ENCODE measurements around the gene USP22.

Gene USP22

DNA sequence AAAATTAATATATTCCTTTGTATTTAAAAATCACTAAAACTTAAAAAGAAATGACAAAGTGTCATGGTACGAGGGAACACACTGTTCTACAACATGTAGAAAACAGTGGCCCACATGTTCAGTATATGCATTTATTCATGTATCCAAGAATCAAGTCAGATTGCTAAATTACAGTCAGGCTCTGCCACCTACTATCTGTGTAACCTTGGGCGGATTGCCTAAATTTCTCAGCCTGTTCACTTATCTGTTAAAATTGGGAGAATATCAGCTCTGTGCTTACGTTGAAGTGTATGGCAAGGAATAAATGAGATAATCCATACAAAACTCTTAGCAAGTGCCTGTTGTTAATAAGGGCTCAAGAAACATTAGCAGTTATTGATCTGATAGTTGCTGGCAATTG, 3.4 kb upstream of the USP22 start:
- no peak for ATAC-seq

GRCh38 chr17:21044971-21045370, 2.2 kb upstream of the USP22 start:
- no peak for ATAC-seq

DNA sequence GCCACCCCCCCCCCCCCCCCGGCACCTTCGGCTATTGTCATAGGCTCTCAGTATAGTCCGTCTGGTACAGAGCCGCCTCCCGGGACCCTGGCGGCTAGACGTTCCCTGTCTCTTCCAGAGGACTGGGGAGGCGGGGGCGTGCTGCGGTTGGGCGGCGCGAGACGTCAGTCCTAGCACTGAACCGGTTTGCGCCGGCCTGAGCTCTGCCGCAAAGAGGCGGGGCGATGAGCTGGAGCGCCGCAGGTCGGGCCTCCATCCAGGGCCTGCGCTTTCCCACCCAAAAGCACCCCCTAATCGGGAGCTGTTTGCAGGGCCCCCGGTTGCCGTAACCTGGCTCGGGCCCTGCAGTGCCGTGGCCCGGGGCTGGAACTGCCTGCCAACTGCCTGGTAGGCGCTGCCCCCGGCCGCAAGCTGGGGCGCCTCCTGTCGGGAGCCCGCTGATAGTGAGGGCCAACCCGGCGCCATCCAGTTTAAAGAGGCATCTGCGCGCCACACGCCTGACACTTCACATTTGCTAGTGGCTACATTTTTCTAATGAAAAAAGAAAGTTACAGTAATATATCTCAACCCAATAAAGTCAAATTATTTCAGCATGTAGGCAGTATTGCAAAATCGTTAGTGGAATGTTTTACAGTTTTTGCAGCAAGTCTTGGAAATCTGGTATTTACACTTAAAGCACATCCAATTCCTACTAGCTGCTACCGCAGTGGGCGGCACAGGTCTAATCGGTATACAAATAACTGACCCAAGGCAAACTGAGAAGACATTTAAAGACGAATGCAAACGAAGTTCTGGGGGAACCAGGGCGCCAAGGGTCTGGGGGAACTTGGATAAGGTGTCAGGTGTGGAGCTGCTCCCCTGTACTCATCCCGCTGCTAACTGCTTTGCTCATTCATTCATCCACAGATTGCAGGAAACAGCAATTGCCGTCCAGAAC, 753 bp upstream of the USP22 start:
- peak; percentile 91 for ATAC-seq

- ATAC-seq: peak in 1 of 2 donors; percentile 9
Observed at GRCh38 chr17:21041741-21042457, 912 bp downstream of the USP22 start.

GRCh38 chr17:21039839-21040575, 2.8 kb downstream of the USP22 start:
- no peak for ATAC-seq

DNA sequence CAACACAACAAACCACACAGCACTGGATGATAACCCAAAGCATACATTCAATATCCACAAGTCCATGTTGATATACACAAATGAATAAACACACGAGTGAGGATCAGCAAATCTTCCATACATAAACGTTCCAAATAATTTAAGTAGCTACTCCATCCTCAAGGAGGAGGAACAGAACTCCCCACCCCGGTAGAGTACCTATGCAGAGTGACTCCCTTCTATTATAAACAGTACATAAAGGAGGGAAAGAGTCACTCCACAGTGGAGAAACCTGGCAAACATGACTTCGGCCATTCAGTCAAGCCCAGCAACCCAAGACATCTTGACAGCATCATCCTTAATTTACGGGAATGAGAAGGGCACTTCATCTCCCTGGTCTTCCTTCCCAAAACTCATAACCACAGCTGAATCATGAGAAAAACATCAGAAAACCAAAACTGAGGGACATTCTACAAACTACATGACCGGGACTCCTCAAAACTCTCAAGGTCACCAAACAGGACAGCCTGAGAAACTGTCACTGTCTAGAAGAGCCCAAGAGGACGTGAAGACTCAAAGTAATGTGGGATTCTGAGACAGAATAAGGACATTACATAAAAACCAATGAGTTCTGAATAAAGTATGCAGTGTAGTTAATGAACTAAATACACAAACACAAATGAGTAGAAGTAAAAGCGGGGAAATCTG, 5.6 kb downstream of the USP22 start:
- ATAC-seq: no peak

- ATAC-seq: no peak
Observed at GRCh38 chr17:21036361-21036881, 6.4 kb downstream of the USP22 start.

DNA sequence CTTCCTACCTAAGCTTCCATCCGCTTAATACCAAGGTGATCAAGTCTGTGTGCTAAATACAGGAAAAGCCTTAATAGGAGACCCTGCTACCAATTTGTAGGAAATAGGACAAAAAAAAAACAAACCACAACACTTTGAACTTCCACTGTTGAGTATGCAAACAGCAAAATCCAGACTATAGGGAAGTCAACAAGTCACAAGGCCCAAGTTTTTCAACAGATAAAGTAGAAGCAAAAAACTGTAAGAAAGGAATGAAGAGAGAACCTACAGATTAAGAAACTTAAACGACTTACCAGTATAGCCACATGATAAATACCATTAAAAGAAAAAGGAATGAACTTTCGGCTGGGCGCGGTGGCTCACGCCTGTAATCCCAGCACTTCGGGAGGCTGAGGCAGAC, 7.4 kb downstream of the USP22 start:
- no peak for ATAC-seq

DNA sequence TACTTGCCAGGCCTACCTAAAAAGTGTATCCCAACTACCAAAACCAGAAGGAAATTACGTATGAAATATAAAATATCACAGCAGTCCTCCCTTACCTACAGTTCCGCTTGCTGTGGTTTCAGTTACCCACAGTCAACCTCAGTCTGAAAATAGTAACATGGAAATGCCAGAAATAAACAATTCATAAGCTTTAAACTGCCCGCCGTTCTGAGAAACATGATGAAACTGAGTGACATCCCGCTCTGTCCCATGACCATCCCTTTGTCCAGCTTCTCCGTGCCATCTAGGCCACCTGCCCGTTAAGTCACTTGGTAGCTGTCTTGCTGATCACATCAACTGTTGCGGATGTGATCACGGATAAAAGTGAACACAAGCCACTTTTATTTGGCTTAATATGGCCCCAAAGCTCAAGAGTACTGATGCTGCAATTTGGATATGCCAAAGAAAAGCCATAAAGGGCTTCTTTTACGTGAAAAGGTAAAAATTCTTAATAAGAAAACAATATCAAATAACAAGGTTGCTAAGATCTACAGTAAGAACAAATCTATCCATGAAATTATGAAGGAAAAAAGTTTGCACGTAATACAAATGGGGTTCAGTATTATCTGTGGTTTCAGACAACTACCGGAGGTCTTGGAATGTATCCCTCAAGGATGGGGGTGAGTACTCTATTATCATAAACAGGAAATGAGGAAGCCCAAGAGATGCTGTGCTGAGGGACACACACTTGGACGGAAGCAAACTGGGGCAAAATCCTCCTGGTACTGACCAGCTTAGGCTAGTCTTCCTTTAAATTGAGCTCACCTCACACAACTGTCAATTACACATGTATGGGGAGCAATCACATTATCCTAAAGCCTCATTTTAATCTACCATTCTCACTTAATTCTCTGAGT, 8.2 kb downstream of the USP22 start:
- ATAC-seq: peak; percentile 35 to 52

DNA sequence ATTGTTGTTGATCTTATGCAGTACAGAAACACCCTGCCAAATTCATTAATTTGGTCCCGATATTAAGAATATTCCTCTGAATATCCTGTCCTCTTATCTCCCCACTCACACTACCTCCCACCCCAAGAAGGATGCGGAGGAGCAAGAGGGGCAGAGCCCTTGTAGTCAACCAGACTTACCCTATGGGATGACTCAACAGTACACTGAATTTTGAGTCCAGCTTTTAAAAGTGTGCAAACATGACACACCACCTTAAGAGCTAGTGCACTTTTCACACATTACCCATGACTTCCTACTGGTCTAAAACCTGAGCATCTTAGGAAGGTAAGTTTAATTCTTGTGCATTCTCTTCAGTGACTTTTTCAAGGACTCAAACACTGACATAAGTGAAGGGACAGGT, 9.5 kb downstream of the USP22 start:
- ATAC-seq: peak; percentile 34 to 51

GRCh38 chr17:21031756-21032396, 10.9 kb downstream of the USP22 start:
- ATAC-seq: no peak

GRCh38 chr17:21030375-21030774, 12.4 kb downstream of the USP22 start:
- ATAC-seq: no peak

DNA sequence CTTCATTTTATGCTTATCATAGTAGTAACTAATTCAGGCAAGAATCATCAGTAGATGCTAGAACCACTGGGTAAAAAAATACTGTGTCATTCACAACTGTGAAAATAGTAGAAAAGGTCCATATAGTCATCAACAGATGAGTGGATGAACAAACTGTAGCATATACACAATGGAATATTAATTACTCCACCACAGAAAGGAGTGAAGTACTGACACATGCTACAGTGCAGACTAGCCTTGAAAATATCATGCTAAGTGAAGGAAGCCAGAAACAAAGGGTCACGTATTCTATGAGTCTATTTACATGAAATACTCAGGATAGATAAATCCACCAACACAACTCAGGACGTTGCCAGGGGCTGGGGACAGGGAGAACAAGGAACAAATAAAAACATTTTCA, 13.3 kb downstream of the USP22 start:
- ATAC-seq: peak; percentile 60 to 70

GRCh38 chr17:21029036-21029435, 13.8 kb downstream of the USP22 start:
- peak; percentile 76 to 91 for ATAC-seq

DNA sequence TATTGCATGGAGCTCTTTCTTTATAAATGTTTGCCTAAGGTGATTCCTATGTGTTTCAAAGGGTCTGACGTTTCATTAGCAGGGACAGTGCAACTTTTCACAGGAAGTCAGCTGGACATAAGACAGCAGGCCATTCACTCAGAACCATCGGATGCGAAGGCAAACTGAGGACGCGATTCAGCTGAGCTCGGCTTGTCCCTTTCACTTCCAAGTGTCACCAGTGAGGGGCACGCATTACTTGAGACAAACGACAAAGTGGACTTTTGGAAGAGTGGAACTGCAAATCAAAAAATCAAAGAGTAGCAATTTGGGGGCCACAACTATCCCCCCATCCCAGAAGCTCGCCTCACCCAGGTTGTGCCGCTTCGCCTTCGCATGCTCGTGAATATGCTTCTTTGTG, 14.6 kb downstream of the USP22 start:
- no peak for ATAC-seq

GRCh38 chr17:21027031-21027430, 15.8 kb downstream of the USP22 start:
- ATAC-seq: no peak

DNA sequence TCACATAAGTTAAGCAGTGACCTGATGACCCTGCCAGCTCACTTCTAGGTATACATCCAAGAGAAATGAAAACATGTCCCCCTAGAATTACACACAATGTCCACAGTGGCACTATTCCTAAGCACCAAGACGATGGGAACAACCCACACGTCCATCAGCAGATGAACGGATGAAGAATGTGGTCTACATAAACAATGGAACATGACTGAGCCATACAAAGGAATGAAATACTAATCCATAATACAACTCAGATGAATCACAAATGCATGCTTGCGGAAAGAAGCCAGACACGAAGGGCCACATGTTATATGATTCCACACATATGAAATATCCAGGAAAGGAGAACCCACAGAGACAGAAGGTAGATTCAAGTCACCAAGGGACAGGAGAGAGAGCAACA, 17.4 kb downstream of the USP22 start:
- ATAC-seq: no peak

- ATAC-seq: no peak
Observed at GRCh38 chr17:21024024-21024423, 18.8 kb downstream of the USP22 start.

- ATAC-seq: no peak
Observed at GRCh38 chr17:21021208-21021803, 21.5 kb downstream of the USP22 start.

DNA sequence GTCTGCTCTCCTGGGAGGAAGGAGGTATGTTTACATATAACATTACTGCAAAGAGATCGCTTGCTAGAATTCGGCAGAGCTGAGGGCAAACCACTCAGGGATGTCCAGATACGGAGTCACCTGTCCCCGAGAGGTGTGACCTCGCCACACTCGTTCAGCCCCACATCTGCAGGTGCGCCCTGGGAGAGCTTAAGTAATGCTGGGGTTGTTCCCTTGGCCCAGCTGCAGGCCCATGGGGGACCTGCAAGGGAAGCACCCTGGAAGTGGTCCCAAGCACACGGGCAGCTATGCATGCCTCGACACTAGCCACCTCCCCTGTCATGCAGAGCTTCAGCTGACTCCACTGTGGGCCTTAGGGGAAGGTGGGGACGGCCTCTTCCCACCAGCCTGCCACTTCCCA, 22.2 kb downstream of the USP22 start:
- no peak for ATAC-seq
